GM12891 (cell line): ENCODE measurements around the gene MRPL54.
"Not testable (repeated sequence)": the region's sequence is repeated elsewhere in the genome, so short reads cannot be mapped to it uniquely, and the experiment has no call there.

ENCODE experiments used
- DNase-seq: peaks from one replicate; pipeline ENCODE4 v3.0.0; 2011; ENCODE audit warnings: low spot score; ENCODE audit not compliant: insufficient read length
- FAIRE-seq: peaks from 2 replicates; lab custom pipeline; 2011; peaks lifted over from hg19 to GRCh38; lab: Jason Lieb, UNC
- PAX5 ChIP-seq: IDR thresholded peaks from 2 replicates; pipeline ENCODE4 v1.6.1; 2011; ENCODE audit warnings: low read length, moderate library complexity, mild to moderate bottlenecking; ENCODE audit not compliant: insufficient read depth, severe bottlenecking
- POLR2A ChIP-seq: IDR thresholded peaks from 2 replicates; pipeline ENCODE4 v1.6.1; 2011; ENCODE audit warnings: low read depth, low read length, control low read depth
- POLR2AphosphoS5 ChIP-seq: IDR thresholded peaks from 2 replicates; pipeline ENCODE4 v1.6.1; 2011; ENCODE audit warnings: low read depth, low read length, control low read depth
- POU2F2 ChIP-seq: IDR thresholded peaks from 2 replicates; pipeline ENCODE4 v1.6.1; 2011; ENCODE audit warnings: low read depth, mild to moderate bottlenecking, control low read depth, low read length, moderate library complexity
- SPI1 ChIP-seq: IDR thresholded peaks from 2 replicates; pipeline ENCODE4 v1.6.1; 2011; ENCODE audit warnings: low read depth, low read length, control low read depth
- TAF1 ChIP-seq: IDR thresholded peaks from 2 replicates; pipeline ENCODE4 v1.6.1; 2011; ENCODE audit warnings: low read depth, low read length, control low read depth

MRPL54 gene

DNA sequence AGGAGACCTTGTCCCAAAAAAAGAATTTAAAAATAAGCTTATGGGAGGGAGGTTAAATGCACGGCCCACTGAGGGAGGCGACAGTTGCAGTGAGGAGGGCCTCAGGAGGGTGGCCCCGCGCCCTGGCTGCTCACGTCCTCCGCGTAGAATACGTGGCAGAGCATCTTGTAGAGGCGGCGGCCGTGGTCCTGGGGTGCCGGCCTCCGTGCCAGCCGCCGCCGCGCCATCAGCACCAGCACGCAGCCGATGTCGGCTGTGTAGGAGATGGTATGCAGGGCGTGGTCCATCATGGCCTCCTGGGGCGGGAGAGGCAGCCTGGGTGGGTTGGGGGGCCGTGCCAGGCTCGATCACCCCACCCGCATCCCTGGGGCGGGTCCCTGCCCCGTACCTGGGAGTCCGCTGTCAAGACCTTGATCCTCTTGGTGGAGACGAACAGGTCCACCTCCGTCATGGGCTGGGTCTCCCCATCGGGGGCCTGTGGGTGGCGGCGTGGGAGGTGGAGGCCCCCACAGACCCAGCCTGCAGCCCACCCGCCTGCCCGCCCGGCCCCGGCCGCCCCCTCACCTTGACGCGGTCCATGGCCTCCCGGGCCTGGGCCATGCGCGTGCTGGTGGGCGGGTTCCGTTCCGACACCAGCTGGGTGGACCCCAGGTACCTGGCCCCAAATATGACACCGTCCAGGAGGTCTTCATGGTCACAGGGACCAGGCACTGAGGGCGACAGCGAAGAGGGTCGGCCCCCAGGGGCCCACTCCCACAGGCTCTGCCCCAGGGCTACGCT is 8.7 kb upstream of the MRPL54 start:
- TF ChIP-seq SPI1, result no peak
- TF ChIP-seq TAF1, result no peak
- no peak for TF ChIP-seq PAX5
- TF ChIP-seq POU2F2, result no peak
- TF ChIP-seq POLR2AphosphoS5, result no peak
- TF ChIP-seq POLR2A, result no peak
- DNase-seq, result no peak
- FAIRE-seq, result no peak

DNA sequence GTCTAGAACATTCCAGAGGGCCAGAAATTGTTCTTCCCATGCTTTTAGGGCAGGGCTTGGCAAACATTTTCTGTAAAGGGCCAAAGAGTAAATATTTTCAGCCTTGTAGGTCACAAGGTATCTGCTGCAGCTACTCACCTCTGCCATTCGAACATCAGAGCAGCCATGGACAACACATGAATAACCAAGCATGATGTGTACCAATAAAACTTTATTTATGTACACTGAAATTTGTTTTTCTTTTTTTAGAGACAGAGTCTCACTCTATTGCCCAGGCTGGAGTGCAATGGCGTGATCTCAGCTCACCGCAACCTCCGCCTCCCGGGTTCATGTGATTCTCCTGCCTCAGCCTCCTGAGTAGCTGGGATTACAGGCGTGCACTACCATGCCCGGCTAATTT is 4.8 kb upstream of the MRPL54 start:
- not testable (repeated sequence) for DNase-seq, FAIRE-seq

DNA sequence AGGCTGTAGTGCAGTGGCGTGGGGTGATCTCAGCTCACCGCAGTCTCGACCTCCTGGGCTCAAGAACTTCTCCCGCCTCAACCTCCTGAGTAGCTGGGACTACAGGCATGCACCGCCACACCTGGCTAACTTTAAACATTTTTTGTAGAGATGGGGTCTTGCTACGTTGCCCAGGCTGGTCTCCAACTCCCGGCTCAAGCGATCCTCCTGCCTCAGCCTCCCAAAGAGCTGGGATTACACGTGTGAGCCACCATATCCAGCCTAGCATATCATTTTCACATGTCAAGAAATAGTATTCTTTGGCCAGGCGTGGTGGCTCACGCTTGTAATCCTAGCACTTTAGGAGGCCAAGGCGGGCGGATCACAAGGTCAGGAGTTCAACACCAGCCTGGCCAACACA is 4.2 kb upstream of the MRPL54 start:
- not testable (repeated sequence) for FAIRE-seq

DNA sequence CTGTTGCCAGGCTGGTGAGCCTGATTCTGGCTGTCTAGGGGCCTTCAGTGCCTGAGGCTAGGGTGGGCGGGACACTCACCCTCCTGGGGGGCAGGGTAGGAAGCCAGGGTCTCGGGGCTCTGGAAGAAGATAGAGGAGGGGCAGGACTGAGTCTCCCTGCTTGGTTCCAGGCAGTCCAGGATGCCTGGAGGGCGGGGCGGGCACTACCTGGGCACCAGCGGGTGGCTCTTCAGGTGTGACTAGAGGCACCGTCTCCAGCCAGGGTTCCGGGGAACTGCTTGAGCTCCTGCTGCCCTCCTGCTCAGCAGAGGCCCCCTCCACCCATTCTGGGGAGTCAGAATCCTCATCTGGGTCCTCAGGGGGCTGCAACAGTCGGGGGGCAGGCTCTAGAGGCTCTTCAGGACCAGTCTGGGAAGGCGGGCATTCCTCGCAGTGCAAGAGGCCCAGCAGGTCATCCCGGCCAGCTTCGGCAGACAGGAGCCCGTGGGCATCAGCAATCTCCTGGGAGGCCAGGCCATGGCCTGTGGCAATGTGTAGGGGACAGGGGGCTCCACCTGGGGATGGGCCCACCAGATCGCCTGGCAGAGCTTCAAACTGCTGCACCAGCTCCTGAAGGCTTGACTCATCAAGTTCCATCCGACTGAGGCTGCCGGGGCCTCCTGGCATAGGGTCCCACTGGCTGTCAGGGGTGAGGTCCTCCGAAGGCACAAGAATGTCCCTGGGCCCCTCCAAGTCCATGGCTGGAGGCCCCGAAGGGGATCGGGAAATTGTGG is 2.8 kb upstream of the MRPL54 start:
- TF ChIP-seq PAX5 (no peak), POLR2A (no peak), POLR2AphosphoS5 (no peak), TAF1 (no peak), POU2F2 (no peak), SPI1 (no peak)
- FAIRE-seq (no peak), DNase-seq (no peak)

More for the DNA sequence above, 4.2 kb upstream of the MRPL54 start:
- DNase-seq, result not testable (repeated sequence)

DNA sequence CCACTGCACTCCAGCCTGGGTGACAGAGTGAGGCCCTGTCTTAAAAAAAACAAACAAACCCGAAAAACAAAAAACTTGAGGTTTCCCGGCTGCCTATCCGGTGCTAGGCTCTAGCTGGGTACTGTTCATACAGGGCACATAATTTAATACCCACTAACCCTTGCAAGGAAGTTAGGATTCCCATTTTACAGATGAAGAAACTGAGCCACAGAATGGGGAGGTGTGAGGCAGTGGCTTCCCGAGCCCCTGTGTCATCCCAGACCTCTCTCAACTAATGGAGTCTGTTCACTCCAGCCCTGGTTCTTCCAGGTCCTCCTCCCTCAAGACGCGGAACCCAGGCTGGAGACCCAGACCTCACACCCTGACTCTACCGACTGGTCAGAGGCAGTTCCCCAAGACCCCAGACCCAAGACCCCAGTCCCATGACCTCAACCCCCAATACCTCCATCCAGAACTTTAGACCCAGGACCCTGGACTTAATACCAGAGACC is 1.6 kb upstream of the MRPL54 start:
- TF ChIP-seq PAX5 (no peak), SPI1 (no peak), POU2F2 (no peak), TAF1 (no peak), POLR2A (no peak), POLR2AphosphoS5 (no peak)
- FAIRE-seq (no peak), DNase-seq (no peak)

DNA sequence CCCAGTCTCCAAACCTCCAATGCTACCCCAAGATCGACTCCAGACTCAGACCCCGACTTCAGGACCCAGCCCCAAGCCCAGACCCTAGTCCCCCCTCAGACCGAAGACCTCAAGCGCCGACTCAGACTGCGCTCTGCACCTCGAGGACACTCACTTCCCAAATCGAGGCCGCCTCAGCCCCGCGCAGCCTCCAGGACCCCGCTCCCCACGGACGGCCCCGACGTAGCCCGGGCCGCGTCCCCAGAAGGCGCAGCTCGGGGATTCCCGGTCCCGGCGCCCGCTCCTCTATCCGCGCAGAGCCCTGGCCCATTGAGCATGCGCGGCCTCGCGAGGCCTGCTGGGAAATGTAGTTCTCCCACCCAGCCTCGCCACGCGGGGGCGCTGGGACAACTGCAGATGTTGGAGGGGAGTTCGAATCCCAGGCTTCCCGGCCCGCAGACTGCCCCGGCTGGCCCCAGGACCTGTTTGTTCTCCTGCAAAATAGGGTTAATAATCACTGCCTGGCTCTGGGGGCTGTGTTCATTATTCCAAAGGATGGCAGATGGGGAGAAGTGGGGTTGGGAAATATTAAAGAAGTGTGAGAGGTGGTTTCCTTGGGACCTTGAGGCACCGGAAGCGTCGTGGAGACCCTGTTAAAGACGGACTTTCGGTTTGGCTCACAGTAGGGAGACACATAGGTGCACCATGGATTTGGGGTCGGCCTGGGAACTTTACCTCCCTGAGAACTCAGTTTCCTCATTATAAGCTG is 926 bp upstream of the MRPL54 start, which contains the start of gene APBA3:
Gene APBA3, minus strand, starts transcription at position 311 of the 748 bp plus-strand sequence. CDS start 1,428 bp downstream, outside the sequence.
- FAIRE-seq (peak; percentile 92), DNase-seq (peak; percentile 94)
- TF ChIP-seq POU2F2, result peak; percentile 50; the same call in 1 of the 2 replicates
- no peak for TF ChIP-seq PAX5
- TF ChIP-seq SPI1, result no peak
- TF ChIP-seq POLR2AphosphoS5, result peak; percentile 62; the same call in 1 of the 2 replicates
- peak; percentile 85 for TF ChIP-seq POLR2A
- peak; percentile 34; the same call in 1 of the 2 replicates for TF ChIP-seq TAF1

DNA sequence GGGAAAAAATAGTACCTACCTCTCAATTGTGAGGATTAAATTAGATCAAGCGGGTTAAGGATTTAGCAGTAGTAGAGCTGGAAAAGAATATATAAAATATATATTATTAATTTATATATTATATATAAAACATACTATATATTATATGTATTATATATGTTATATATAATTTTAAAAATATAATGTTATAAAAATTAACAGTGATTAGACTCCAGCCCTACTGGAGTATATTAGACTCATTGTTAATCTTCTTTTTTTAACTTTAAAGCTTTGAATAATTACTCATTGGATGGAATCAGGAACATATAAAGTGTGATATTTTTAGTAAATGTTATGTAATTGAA is 380 bp upstream of the MRPL54 start:
- no peak for DNase-seq
- no peak for FAIRE-seq
- TF ChIP-seq POLR2A, result no peak
- no peak for TF ChIP-seq SPI1
- no peak for TF ChIP-seq PAX5
- TF ChIP-seq POLR2AphosphoS5, result no peak
- no peak for TF ChIP-seq TAF1

DNA sequence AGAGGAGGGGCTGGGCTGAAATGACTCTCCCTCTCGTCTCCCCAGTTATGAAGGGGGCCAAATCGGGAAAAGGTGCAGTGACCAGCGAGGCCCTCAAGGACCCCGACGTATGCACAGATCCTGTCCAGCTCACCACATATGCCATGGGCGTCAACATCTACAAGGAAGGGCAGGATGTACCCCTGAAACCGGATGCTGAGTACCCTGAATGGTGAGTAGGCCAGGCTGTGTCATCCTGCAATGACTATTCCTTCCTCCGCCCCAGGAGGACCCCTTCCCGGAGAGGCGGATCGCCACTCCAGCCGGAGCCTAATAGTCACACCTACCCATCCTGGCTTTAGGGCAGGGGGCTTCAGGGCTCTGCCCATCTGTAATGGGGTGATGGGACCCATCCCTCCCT is 2.6 kb downstream of the MRPL54 start:
- no peak for DNase-seq
- TF ChIP-seq PAX5 (no peak), POLR2A (no peak), POU2F2 (no peak), TAF1 (no peak), POLR2AphosphoS5 (no peak), SPI1 (no peak)
- no peak for FAIRE-seq

DNA sequence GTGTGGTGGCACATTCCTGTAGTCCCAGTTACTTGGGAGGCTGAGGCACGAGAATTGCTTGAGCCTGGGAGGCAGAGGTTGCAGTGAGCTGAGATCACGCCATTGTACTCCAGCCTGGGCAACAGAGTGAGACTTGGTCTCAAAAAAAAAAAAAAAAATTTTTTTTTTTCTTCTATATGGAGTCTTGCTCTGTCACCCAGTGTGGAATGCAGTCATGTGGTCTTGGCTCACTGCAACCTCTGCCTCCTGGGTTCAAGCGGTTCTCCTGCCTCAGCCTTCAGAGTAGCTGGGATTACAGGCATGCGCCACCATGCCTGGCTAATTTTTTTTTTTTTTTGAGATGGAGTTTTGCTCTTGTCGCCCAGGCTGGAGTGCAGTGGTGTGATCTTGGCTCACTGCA is 3.3 kb downstream of the MRPL54 start:
- not testable (repeated sequence) for DNase-seq, FAIRE-seq

DNA sequence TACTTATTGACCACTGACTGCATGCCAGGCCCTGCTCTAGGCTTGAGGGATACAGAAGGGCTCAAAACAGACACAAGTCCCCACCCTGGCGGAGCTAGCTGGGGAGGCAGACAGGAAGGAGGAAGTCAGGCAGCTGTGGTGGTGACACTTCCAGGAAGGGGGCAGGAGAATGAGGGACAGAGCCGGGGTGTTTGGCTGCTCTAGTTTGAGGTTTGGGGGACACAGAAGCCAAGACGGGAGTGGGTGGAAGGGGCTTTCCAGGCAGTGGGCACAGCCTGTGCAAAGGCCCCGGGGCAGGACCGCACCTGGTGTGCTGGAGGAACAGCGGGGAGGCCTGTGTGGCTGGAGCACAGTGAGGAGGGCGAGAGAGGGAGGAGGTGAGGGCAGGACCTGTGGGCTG is 4.0 kb downstream of the MRPL54 start:
- DNase-seq, result no peak
- no peak for TF ChIP-seq SPI1
- FAIRE-seq, result no peak
